HAP-1 (cell line): ENCODE measurements around the gene FRY.

ENCODE experiments used
- DNase-seq, 2 experiments: peaks; one replicate each; pipeline ENCODE4 v3.0.0-alpha.2; 2016 to 2020; ENCODE audit warnings: low spot score in 2 of 2
- H3K27me3 ChIP-seq: fragments of 250-450 bp; sonication (Bioruptor Pico); 2 replicates; pipeline ENCODE4 v1.5.1; 2020; ENCODE audit warnings: low read depth, mild to moderate bottlenecking, moderate library complexity
- H3K36me3 ChIP-seq: fragments of 250-450 bp; sonication (Bioruptor Pico); replicated peaks from 2 replicates; pipeline ENCODE4 v1.5.1; 2020; ENCODE audit warnings: mild to moderate bottlenecking
- H3K4me1 ChIP-seq: fragments of 250-450 bp; sonication (Bioruptor Pico); 2 replicates; pipeline ENCODE4 v1.5.1; 2020; ENCODE audit warnings: mild to moderate bottlenecking
- H3K4me3 ChIP-seq: fragments of 250-450 bp; sonication (Bioruptor Pico); 2 replicates; pipeline ENCODE4 v1.5.1; 2020; ENCODE audit warnings: mild to moderate bottlenecking, moderate library complexity
- H3K9me3 ChIP-seq: fragments of 250-450 bp; sonication (Bioruptor Pico); 2 replicates; pipeline ENCODE4 v1.5.1; 2020; ENCODE audit warnings: mild to moderate bottlenecking, moderate library complexity
- in situ Hi-C: fragments of 300-500 bp; cut with MboI; formaldehyde crosslinking; loops from 3 replicates; pipeline ENCODE4 v1.14.3; 2020; ENCODE audit warnings: low sequenced_read_pairs, inconsistent platforms, mixed read lengths

The FRY gene

GRCh38 chr13:32254916-32255723, 223.5 kb downstream of the FRY start:
- Histone ChIP-seq H3K36me3 (no peaks in the 10 kb centered on the region), H3K4me1 (no peaks in the 10 kb centered on the region), H3K27me3 (no peaks in the 10 kb centered on the region), H3K9me3 (no peaks in the 10 kb centered on the region), H3K4me3 (no peak overlapping the region)
- in situ Hi-C loops = no loop called here
- no peak for DNase-seq

- in situ Hi-C loops = no loop called here
- DNase-seq = no peak
- Histone ChIP-seq H3K36me3 (no peaks in the 10 kb centered on the region), H3K27me3 (no peaks in the 10 kb centered on the region), H3K4me1 (no peaks in the 10 kb centered on the region), H3K9me3 (no peaks in the 10 kb centered on the region), H3K4me3 (no peak overlapping the region)
These were observed 224.1 kb downstream of the FRY start for GRCh38 chr13:32255724-32256109.

- Histone ChIP-seq H3K9me3 (no peaks in the 10 kb centered on the region), H3K4me3 (no peak overlapping the region), H3K27me3 (no peaks in the 10 kb centered on the region), H3K4me1 (no peaks in the 10 kb centered on the region), H3K36me3 (no peaks in the 10 kb centered on the region)
- DNase-seq = no peak
- in situ Hi-C loops = no loop called here
These were observed 224.7 kb downstream of the FRY start for GRCh38 chr13:32256243-32256642.

GRCh38 chr13:32257649-32258048, 226.1 kb downstream of the FRY start:
- no peaks in the 10 kb centered on the region for H3K36me3 ChIP-seq
- H3K4me1 ChIP-seq = no peaks in the 10 kb centered on the region
- no peak for DNase-seq
- in situ Hi-C loops = no loop called here
- no peak overlapping the region for H3K4me3 ChIP-seq
- no peaks in the 10 kb centered on the region for H3K9me3 ChIP-seq
- no peaks in the 10 kb centered on the region for H3K27me3 ChIP-seq

GRCh38 chr13:32259116-32259515, 227.5 kb downstream of the FRY start:
- no peak for DNase-seq
- in situ Hi-C loops = no loop called here
- H3K27me3 ChIP-seq = no peaks in the 10 kb centered on the region

GRCh38 chr13:32261567-32261966, 230.0 kb downstream of the FRY start:
- H3K9me3 ChIP-seq = no peaks in the 10 kb centered on the region
- in situ Hi-C loops = no loop called here
- DNase-seq = no peak
- no peaks in the 10 kb centered on the region for H3K4me1 ChIP-seq
- H3K27me3 ChIP-seq = no peaks in the 10 kb centered on the region
- H3K36me3 ChIP-seq = no peaks in the 10 kb centered on the region
- no peak overlapping the region for H3K4me3 ChIP-seq

More at GRCh38 chr13:32259116-32259515, 227.5 kb downstream of the FRY start:
- Histone ChIP-seq H3K9me3 (no peaks in the 10 kb centered on the region), H3K4me1 (no peaks in the 10 kb centered on the region), H3K4me3 (no peak overlapping the region), H3K36me3 (no peaks in the 10 kb centered on the region)

- DNase-seq = no peak
- H3K4me3 ChIP-seq = no peak overlapping the region
- in situ Hi-C loops = no loop called here
These were observed 230.6 kb downstream of the FRY start for GRCh38 chr13:32262165-32262564.

GRCh38 chr13:32262619-32263018, 231.0 kb downstream of the FRY start:
- no peaks in the 10 kb centered on the region for H3K36me3 ChIP-seq
- no peaks in the 10 kb centered on the region for H3K9me3 ChIP-seq
- H3K27me3 ChIP-seq = no peaks in the 10 kb centered on the region
- DNase-seq = no peak
- no peaks in the 10 kb centered on the region for H3K4me1 ChIP-seq
- H3K4me3 ChIP-seq = no peak overlapping the region
- in situ Hi-C loops = no loop called here

More at GRCh38 chr13:32262165-32262564, 230.6 kb downstream of the FRY start:
- no peaks in the 10 kb centered on the region for H3K4me1 ChIP-seq
- H3K36me3 ChIP-seq = no peaks in the 10 kb centered on the region
- no peaks in the 10 kb centered on the region for H3K27me3 ChIP-seq
- no peaks in the 10 kb centered on the region for H3K9me3 ChIP-seq

- Histone ChIP-seq H3K27me3 (no peaks in the 10 kb centered on the region), H3K4me3 (no peak overlapping the region), H3K9me3 (no peaks in the 10 kb centered on the region), H3K4me1 (no peaks in the 10 kb centered on the region), H3K36me3 (no peaks in the 10 kb centered on the region)
- DNase-seq = no peak
- in situ Hi-C loops = no loop called here
These were observed 232.8 kb downstream of the FRY start for GRCh38 chr13:32264407-32264806.

GRCh38 chr13:32265726-32266125, 234.2 kb downstream of the FRY start:
- Histone ChIP-seq H3K36me3 (no peaks in the 10 kb centered on the region), H3K4me1 (no peaks in the 10 kb centered on the region), H3K4me3 (no peak overlapping the region), H3K27me3 (no peaks in the 10 kb centered on the region), H3K9me3 (no peaks in the 10 kb centered on the region)
- DNase-seq = no peak
- in situ Hi-C loops = no loop called here

- Histone ChIP-seq H3K4me3 (no peak overlapping the region), H3K36me3 (no peaks in the 10 kb centered on the region), H3K9me3 (no peaks in the 10 kb centered on the region), H3K27me3 (no peaks in the 10 kb centered on the region), H3K4me1 (no peaks in the 10 kb centered on the region)
- in situ Hi-C loops = no loop called here
- DNase-seq = no peak
These were observed 234.6 kb downstream of the FRY start for GRCh38 chr13:32266130-32266529.

GRCh38 chr13:32267836-32268439, 236.4 kb downstream of the FRY start:
- Histone ChIP-seq H3K9me3 (no peaks in the 10 kb centered on the region), H3K36me3 (no peaks in the 10 kb centered on the region), H3K4me3 (no peak overlapping the region), H3K27me3 (no peaks in the 10 kb centered on the region), H3K4me1 (no peaks in the 10 kb centered on the region)
- in situ Hi-C loops = no loop called here
- peak in 1 of 2 experiments; percentile 30 for DNase-seq

- in situ Hi-C loops = no loop called here
- Histone ChIP-seq H3K4me1 (peaks cover 5% of the 10 kb centered on the region; the same call in 1 of the 2 replicates), H3K27me3 (no peaks in the 10 kb centered on the region), H3K4me3 (no peak overlapping the region), H3K36me3 (no peaks in the 10 kb centered on the region), H3K9me3 (no peaks in the 10 kb centered on the region)
- DNase-seq = no peak
These were observed 240.6 kb downstream of the FRY start for GRCh38 chr13:32272021-32272683.

- Histone ChIP-seq H3K36me3 (no peaks in the 10 kb centered on the region), H3K9me3 (no peaks in the 10 kb centered on the region), H3K4me3 (no peak overlapping the region), H3K27me3 (no peaks in the 10 kb centered on the region), H3K4me1 (peaks cover 5% of the 10 kb centered on the region; the same call in 1 of the 2 replicates)
- no peak for DNase-seq
- in situ Hi-C loops = no loop called here
These were observed 246.3 kb downstream of the FRY start for GRCh38 chr13:32277839-32278238.
